GM18520 (cell line): ENCODE results near the gene B9D1.

ENCODE experiments used
- ATAC-seq: cut with Tn5 transposase; IDR thresholded peaks from one replicate; pipeline ENCODE4 v1.9.1; 2021; ENCODE audit not compliant: unreplicated experiment

B9D1 gene

DNA sequence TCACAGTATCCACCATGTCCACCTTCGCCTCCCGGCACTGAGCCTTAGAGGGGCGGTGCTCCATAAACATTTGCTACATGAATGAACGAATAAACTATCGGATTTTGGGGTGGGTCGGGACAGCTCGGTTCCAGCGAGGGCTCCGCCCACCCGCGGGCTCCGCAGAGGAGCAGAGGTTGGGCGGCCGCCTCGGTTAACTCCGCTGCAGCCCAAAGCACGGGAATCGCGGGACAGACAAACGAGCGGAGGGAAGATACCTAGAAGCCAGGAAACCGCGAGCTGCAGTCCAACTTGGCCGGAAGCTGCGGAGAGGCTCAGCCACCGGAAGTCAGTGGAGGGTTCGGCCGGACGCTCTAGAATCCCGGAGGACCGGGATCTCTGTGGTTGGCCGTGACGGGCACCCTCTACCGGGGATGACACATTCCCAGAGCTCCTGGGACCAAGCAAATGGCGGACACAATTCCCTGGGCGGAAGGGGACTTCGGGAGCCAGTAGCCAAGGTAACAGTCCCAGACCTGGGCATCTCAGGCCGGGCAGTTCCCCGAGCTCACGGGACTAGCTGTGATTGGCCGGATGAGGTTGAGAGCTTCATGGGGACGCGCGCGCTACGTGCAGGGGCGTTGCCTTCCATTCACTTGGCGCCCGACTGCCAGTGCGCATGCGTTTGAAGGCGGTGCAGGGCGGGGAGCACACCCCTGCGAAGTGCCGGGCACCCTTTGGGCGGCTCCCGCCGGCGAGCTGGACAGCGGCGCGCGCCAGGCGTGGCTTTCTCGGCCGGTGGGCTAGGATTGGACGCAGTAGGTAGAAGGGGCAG, 15.3 kb upstream of the B9D1 start:
- peak; percentile 94 for ATAC-seq

DNA sequence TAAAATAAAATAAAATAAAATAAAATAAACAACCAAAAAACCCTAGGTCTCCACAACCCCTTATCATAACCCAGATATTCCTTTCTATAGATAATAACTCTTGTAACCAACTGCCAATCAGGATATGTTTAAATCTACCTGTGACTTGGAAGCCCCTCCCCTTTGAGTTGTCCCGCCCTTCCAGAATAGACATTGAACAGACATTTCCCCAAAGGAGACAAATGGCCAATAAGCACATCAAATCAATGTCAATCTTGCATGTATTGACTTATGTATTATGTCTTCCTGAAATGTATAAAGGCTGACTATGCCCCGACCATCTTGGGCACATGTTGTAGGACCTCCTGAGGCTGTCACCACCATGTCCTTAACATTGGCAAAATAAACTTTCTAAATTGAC, 14.3 kb upstream of the B9D1 start:
- no peak for ATAC-seq

DNA sequence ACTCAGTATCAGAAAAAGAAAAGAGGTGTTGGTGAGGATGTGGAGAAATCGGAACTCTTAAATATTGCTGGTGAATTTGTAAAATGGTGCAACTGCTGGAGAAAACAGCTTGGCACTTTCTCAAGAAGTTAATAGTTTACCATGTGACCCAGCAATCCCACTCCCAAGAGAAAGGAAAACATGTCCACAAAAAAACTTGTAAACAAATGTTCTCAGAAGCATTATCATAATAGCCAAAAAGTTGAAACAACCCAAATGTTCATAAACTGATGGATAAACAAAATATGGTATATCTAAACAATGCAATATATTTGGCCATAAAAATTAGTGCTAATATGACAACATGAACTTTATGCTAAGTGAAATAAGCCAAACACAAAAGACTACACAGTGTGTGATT, 13.2 kb upstream of the B9D1 start:
- ATAC-seq, result no peak

DNA sequence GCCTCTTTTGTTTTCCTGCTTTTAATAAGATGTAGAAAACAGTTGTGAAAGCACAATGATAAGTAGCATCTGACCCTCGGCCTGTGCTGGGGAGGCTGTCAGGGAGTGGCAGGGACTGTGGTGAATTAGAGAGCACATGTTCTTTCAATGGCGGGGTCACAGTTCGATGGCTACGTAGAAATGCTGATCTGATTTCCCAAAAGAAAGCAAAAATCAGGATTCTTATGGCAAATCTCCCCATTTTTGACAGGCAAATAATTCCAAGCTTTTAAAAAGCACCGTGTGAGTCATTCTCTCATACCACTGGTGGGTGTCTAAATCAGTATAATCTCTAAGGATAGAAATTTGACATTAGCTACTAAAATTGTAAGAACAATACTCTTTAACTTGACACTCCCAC, 11.6 kb upstream of the B9D1 start:
- ATAC-seq, result no peak

DNA sequence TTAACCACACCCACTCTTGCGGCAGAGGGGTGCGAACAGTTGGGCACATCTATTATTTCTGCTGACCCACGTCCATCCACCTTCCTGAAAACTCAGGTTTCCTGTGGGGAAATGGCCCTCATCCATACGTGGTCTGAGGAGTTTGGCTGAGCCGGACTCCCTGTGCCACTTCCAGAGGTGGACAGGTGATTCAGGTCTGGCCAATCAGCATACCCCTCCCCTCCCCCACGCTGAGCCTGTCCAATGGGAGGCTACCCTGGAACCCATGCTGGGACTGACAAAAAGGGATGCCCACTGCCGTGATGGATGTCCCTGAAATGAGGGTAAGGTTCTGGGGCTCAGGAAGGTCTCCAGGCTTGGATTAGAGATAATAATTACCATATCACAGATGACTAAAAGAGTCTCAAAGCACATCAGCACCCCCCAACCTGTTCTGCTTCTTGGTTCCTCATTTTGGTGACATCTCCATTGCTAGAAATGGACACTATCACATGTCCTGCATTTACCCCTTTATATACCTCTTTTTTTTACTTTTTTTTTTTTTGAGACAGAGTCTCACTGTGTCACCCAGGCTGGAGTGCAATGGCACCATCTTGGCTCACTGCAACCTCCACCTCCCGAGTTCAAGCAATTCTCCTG, 10.5 kb upstream of the B9D1 start:
- ATAC-seq, result no peak

DNA sequence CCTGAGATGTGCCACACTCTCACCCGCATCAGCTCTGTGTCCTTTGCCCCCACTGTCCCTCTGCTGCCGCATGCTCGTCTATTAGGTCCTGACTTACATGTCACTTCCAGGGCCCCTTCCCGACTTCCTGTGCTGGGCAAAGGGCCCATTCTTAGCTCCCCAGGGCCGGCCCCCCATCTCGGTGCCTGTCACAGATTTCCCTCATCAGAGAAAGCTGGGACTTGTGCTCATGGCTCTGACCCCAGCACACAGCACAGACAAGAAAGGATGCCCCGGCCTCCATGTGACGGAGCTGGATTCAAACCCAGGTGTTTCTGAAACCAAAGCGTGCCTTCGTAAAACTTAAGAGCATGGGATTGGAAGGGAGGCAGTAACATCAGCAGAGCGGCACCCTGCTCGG, 9.9 kb upstream of the B9D1 start:
- no peak for ATAC-seq

DNA sequence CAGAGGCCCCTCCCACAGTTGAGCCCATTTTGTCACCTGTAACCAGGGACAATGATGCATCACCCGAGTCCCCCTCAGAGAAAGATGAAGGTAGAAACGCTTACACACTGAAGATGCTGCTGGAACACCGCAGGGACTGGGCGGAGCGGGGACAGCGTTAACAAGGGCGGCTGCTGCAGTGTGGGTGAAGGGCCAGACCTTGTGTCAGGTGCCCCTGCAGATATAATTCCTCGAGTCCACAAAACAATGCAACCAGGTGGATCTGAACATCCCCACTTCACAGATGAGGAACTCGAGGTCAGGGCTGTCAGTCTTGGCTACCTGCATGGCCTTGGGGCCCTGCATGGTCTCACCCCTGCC, 9.5 kb upstream of the B9D1 start:
- no peak for ATAC-seq

DNA sequence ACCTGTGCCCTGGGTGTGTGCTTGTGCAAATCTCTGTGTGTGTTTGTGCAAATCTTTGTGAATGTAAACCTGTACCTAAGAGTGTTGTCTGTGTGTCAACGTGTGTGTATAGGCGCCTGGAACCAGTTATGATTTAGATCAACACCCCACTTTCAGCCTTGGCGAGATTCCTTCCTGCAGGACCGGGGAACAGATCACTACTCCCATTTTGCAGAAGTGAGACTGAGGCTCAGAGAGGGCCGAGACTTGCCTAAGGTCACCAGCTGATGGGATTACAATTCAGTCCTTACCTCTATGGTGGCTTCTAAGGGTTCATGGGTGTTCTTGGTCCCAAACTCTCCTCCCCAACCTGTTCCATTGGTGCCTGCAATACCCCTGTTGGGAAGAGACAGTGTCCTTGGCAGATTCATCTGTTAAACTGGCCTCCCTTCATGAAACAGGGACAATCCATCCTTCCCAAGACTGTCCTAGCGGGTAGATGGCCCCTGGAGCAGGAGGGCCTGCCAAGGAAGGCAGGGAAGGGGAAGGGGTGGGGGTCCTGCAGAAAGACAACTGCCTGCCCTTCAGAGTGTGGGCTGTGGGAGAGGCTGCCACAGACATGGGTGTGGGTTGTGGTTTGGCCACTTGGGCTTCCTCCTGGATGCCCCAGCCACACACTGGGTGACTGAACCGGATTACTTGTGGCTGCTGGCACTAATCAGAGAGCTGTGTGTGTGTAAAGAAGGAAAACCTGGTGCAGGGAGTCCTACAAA, 8.9 kb upstream of the B9D1 start:
- no peak for ATAC-seq

DNA sequence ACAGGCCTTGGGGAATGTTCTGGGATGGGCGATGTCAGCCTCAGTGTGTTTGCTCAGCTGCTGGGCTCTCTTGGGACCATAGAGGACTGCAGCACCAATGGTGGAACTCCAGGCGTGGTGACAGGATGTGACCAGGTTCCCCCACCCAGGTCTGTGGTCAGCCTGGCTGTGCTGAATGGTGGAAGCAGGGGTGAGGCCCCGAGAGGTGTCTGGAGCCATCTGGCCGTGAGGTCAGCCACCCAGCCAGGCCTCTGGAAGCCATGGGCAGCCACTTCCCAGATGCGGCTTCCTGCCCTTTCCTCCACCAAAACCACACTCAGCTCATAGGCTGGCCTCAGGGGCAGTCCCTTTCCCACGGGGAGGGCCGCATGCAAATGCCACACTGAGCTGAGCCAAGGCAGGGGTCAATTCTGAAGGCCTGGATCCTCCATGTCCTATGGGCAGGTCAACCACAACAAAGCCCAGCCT, 8.0 kb upstream of the B9D1 start:
- ATAC-seq, result peak; percentile 63

DNA sequence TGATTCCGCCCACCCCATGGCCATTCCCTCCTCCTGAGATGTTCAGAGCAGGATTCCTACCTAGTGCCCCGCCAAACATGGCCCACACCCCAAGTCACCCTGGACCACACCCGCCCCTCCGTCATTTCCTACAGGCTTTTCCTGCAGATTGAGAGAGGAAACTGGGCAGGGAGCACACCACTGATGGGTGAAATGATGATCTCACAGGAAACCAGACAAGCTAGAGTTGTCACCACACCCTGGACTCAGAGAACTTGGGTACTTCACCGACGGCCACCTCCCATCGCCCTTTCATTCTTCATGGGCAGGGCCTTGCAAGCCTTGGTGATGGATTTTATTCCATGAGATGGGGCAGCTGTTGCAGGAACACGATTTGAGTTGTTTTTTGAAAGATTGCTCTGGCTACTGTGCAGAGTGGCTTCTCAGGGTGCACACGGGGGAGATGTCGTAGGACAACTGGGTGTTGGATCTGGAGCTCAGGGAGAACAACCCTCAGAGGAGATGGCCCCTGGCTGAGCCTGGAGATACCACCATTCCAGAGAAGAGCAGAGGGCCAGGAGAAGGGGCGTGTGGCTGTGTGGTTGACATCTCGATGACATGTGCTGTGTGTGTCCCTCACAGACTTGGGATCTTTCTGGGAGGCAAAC, 7.4 kb upstream of the B9D1 start:
- ATAC-seq, result no peak

DNA sequence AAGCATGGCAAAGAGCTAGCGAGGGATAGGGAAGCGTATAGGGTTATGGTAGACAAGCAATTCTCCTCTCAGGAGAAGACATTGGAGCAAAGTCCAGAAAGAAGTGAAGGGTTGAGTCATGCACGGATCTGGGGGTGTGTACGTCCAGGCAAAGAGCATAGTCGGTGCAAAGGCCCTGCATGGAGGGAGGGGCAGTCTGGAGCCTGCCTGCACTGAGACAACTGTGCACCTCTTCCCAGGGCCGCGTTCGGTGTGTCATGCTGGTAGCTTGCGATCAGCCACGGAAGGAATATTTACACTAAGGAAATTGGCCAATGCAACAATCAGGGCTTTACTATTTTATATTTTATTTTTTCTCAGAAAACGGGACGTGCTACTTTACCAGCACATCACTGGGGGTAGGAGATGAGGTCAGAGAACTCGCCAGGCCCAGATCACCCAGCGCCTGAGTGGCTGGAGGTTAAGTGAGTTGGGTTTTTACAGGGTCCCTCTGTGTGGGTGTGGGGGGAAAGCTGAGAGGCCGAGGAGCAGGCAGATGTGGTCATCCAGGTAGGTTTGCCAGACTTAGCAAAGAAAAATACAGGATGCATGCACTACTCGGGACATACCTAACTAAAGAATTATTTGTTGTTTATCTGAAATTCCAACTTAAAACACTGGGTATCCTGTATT, 6.7 kb upstream of the B9D1 start:
- ATAC-seq, result no peak

DNA sequence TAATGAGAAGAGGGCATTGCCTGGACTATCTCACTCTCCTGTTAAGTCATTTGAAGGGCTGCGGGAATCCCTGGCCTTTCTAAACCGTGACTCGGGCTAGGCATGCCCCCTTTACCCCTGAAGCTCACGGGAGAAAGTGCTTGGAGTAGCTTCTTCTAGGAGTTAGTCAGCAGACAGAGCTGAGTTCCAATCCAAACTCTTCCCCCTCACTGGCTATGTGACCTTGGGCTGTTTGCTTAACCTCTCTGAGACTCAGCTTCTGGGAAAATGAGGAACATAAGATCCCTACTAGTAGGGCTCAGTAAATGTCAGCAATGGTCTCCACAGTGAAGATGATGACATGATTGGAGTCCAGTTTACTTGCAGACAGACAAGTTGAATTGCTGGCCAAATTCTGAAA, 5.7 kb upstream of the B9D1 start:
- ATAC-seq, result no peak

DNA sequence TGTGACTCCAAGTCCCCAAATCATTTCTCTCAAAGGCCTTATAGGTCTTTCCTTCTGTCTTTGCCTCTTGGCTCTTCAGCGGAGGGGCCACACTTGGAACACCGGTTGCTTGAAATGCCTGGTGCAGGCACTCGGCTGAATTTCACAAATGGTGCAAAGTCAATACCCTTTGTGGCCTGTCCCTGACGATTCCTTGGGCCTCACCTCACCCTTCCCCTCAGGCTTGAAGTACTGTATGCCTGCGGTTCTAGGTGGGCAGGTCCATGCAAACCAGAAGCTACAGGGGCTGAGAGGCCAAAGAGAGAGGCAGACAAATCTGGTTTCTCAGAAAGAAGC, 4.1 kb upstream of the B9D1 start:
- no peak for ATAC-seq

DNA sequence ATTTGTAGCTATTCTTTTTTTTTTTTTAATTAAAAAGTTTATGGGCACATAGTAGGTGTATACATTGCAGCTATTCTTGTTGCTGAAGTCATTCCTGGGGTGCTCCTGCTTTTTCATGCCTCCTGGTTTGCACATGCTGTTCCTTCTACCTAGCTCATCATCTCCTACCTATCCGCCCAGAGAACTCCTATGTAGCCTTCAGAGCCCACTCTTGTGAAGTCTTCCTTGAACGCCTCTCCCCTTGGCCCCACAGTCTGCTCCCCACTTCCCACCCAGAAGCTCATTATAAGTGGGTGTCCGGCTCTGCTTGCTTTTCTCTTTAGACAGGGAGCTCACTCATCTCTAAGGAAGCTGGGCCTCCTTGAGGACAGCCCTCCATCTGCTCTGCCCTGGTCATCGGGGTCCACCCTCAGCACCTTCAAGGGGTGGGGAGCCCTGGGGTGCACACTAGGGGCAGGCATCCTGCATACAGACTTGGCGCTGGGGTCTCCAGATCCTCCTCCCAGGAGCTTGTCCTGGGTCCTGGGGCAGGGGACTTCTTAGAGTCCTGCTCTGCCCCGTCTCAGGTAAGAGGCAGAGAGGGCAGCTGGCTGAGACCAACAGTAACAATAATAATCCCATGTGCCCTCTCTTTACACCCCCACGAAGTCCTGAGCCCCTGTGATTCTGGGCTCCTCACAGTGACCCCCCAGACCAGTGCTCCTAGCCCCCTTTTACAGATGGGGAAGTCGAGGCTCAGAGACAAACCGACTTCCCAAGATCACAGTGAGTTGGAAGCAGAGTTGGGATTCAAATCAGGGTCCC, 3.5 kb upstream of the B9D1 start:
- no peak for ATAC-seq

DNA sequence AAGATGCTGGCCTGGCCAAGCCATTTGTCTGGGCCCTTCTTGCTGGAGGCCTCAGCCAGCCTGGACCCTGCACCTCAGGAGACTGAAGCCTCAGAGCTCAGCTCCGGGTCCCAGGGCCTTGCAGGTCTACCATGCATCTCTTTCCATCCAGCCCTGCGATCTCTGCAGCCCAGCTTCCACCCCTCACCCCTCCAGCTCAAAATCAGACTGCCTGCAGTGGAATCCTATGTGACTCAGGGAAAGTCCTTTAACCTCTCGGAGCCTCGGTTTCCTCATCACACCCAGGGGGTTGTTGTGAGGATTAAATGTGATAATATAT, 2.9 kb upstream of the B9D1 start:
- ATAC-seq, result no peak

DNA sequence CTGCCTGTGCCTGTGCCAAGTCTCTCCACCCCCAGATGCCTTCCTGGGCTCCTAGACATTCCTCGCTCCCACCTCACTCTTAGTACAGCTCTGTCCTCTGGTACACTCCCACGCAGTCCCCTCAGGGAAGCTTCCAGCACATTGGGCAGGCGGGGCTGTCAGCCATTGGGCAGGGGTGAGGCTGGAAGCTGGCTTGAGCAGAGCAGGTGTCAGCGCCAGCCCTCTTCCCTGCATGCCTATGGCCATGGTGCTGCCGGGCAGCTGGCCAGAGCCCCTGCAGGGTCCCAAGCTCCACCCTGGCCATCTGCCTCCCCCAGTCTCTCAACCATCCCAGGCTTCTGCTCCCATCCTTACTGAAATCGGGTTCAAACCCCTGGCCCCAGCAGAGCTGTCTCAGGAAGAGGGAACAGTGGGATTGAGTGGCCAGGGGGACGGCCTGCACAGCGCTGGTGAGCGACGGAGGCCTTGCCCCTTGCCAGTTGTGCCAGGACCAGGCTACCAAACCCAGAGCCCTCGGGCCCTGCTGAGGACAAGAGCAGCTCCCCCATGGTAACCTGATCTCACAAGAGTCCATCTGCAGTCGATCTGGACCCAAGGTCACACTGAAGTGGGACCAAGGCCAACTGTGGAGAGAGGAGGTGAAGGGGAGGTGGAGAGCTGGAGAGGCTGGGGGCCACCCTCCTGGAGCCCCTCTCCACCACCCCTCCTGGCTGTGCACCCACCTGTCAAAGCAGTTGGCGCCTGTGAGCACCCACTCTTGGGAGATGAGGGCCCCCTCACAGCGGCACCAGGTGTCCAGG, 2.4 kb upstream of the B9D1 start:
- ATAC-seq, result no peak

DNA sequence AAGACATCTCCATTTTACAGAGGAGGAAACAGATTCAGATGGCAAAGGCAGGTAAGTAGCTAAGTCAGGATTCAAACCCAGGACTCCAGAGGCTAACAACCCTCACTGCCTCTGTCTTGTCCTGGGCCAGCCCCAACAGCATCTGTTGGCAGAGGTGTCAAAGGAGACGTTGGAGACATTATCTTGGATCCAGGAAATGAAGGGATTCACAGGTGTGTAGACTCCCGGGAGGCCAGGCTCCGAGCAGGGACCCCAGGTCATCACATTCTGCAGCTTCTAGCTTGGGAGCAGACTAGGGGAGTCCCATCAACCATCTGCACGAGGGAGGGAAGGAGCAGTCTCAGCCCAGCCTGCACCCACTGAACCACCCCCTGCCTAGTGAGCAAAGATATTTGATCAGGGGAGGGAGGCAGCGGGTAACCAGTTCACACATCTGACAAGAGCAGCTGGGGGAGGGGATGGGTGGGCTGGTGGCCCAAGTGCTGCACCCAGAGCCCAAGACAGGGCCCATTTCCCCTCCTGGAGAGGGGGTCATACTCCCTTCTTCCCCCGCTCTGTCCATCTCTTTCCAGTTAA, 1.0 kb upstream of the B9D1 start:
- no peak for ATAC-seq

DNA sequence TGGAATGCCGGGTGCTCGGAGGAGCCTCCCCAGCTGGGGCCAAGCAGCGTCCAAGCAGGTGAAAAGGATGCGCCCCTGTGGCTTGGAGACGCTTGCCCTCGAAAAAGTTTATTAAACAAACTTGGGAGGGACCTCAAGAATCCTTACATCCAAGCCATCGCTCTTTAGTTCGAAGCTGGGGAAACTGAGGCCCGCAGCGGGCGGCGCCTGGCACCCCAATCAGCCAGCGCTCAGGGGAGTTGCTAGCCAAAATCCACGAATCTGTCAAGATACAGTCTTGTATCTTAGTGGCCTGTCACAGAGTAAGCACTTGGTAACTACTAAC, 553 bp upstream of the B9D1 start:
- no peak for ATAC-seq

DNA sequence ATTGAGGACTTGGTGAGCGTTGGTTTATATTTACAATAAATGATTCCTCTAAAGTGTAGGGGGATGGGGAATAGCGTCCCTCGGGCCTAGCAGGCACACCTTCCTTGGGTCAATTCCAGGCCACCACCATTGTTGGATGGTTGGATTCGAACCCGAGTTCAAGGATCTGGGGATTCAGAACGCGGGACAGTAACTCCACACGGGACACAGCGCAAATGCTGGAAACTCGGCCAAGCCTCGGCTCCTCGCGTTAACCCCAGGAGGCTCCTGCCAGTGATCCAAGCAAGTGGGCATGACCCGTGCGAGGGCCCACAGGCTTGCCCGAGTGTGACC, 613 bp downstream of the B9D1 start:
- no peak for ATAC-seq

DNA sequence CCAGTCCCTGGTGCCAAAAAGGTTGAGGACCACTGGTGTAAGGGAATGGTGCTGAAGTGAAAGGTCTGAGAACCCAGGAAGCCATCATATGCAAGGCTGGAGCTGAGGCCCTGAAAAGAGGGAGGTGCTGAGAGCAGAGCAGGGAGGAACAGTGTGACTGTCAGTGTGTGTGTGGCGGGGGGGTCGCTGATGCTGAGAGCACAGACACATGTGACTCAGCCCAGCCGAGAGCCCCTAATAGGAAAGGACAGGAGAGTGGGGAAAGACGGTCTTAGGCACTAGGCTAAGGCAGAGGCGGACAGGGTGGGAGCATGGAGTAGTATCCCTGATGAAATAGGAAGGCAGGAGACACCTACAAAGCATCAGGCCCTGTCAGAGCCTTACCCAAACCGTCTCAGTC, 1.2 kb downstream of the B9D1 start:
- ATAC-seq, result no peak
